Measurements from ENCODE around the gene SYCP3.
A peak's percentile ranks its signal among the peaks of the same experiment; 100 is the strongest.
"Not testable (repeated sequence)": the region's sequence is repeated elsewhere in the genome, so short reads cannot be mapped to it uniquely, and the experiment has no call there.

The SYCP3 gene

DNA sequence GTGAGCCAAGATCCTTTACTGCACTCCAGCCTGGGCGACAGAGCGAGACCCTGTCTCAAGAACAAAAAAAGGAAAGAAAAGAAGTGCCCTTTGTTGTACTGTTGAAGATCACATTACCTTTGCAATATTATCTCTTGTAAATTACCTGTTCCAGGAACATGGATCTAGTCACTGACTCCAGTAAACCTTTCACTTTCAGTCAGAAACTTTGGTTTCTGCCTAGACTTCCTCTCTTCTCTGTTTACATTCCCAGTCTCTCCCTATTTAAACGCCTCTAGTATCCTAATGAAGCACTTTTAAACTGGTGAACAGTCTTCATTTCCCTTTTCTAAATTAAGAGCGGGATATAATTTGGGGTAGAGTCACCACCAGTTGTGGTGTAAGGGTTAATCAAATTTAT, 29.0 kb downstream of the SYCP3 start:
- no peak for DNase-seq

DNA sequence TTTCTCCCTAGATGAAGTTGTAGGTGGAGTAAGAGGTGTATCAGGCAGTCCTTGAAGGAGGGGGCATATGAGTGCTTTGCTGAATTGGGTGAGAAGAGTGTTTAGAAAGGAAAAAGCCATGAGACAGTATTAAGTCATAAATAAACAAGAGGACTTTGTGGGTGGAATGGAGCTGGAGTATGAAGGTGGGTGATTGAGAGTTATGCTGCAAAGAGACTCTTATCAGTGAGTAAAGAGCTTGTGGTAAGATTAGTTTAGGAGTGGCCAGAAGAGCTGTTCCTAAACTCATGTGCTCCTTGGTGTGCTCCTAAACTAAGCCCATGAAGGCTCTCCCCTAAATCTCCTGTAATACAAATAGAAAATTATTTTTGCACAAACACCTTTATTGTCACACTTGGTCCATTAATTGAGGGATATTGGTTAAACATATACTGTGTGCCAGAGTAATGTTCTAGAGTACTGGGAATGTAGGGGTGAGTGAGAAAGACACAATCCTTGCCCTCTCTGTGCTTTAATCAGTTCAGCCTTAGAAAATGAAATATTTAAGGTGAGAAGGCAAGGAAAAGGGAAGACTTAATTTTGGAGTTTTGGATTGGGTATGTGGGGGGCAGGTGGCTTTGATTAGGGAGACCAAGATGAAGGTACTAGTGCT, 32.0 kb downstream of the SYCP3 start:
- DNase-seq, result no peak

DNA sequence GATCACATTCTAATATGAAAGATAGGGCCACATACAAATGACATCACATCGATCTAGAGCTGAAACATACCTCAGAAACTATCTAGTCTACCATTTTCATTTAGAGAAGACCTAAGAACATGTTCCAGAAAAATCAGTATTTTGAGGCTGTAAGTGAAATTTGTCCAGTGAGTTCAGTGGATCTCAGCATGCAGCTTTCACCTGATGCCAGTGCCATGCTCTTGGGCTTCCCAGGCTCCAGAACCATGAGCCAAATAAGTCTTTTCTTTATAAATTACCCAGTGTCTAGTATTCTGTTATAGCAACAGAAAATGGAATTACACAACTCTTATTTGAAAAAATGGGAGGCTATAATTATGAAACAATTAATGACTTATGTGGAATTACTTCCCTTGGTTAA, 32.9 kb downstream of the SYCP3 start:
- no peak for DNase-seq

DNA sequence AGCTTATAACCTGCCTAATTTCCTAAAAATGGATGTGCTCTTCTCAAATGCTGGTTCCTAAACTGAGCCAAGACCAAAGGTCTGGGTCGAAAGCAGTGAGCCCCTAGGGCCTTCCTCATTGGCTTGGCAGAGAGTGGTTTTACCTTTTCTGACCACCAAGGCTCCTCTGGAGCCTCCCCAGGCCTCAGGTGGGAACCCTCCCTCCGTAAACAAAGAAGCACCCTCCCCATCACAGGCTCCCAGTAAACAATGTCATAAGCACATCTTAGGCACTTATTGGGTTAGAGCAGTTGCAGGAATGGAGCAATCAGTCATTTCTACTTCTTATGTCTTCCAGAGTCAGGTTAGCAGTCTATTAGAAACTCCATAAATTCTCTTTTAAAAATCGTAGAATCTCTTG, 35.8 kb downstream of the SYCP3 start:
- no peak for DNase-seq

DNA sequence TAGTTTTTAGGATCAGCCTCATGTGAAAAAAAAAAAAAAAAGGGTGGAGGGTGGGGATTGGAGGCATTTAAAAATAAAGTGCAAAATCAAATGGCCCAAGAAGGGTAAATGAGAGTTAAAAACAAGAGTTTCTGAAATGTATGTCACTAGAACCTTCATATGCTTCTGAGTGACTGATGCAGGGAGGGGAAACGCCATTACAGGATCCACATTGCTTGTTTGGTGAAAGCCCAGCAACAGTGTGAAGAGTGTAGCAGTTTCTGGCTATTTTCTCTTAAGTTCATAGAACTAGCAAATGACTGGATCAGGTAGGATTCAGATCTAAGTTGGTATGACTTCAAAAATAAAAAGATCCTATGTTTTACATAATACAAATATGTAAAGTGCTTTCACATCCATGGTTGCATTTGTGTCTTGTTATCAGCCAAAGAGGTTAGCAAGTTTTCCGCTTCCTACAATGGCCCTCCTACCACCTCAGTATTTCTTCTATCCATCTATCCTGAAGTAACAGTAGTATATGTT, 38.9 kb downstream of the SYCP3 start:
- no peak for DNase-seq

DNA sequence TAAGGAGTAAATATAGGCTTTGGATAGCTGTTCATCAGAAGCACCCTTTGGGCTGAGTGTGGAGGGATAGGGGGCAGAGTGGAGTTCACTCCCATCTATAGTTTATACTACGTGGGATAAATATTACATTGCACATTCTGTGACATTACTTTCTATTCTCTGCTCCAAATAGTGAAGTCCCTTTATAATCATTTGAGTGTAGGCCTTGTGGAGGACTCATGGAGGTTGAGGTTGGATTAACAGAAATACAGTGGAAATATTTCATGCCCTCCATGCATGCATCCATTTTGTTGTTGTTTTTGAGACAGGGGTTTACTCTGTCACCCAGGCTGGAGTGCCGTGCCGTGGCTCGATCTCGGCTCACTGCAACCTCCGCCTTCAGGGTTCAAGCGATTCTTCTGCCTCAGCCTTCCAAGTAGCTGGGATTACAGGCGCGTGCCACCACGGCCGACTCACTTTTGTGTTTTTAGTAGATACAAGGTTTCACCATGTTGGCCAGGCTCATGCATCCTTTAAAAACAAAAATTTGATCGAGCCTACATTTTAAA, 40.4 kb downstream of the SYCP3 start:
- no peak for DNase-seq

DNA sequence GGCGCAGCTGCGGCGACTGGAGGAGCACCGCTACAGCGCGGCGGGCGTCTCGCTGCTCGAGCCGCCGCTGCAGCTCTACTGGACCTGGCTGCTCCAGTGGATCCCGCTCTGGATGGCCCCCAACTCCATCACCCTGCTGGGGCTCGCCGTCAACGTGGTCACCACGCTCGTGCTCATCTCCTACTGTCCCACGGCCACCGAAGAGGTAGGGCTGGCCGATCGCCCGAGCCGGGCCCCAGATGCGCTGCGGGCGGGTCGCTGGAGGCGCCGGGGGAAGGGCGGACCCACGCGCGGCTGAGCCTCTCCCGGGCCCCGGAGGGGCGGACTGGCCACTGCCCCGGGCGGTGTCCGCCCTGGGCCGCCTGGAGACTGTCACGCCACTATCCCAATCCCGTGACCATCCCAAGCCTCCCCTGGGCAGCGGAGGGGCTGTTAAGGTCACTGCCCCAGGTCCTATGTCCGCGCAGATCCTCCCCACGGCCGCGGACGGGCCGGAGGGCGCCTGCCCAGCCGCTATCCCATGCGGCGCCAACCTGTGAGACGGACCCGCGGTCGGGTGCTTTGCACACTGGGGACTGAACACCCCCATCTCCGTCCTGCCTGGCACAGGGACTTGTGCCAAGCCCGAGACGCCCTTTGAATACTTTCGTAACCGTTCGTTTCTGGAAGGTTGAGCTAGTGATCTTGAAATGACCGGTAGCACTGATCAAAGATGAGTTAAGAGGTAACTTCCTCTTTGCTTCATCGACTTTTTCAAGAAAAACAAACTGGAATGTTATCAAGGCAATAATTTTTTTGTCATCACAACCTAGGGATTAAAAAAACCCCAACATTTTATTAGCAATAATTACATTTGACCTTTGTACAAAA, 41.1 kb downstream of the SYCP3 start:
- DNase-seq, result no peak

DNA sequence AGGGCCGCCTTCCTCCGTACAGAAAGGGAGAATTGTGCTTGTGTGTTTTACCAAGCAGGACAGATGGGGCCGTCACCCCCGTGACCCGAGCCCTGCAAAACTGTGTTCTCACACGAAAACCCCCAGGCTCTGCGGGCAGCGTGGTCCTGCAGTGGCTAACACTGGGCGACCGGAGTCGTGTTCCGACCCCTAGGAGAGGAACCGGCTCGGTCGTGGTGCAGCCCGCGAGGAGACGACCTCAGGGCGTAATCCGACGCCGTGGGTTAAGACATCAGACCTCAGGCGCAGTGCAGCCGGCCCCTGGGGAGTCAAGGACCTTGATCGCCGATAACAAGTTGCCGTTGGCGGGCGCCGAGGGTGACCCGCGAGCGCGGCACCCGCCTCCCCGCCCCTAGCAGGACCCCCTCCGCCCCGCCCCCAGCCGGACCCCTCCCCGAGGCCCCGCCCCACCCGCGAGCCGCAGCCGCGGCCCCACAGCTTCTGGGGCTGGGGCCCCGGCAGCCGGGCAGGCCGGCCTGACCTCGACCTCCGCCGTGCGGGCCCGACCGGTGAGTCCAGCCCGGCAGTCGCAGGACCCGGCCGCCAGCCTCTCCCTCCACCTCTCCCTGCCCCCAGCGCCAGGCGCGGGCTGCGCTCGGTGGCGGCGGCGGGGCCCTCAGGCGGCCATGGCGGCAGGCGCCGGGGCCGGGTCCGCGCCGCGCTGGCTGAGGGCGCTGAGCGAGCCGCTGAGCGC, 41.9 kb downstream of the SYCP3 start, which contains the start of gene CHPT1:
Gene CHPT1, plus strand, starts transcription at position 444 of the 733 bp plus-strand sequence. Its CDS starts 222 bp downstream, at position 666.
- DNase-seq, result peak; percentile 48

DNA sequence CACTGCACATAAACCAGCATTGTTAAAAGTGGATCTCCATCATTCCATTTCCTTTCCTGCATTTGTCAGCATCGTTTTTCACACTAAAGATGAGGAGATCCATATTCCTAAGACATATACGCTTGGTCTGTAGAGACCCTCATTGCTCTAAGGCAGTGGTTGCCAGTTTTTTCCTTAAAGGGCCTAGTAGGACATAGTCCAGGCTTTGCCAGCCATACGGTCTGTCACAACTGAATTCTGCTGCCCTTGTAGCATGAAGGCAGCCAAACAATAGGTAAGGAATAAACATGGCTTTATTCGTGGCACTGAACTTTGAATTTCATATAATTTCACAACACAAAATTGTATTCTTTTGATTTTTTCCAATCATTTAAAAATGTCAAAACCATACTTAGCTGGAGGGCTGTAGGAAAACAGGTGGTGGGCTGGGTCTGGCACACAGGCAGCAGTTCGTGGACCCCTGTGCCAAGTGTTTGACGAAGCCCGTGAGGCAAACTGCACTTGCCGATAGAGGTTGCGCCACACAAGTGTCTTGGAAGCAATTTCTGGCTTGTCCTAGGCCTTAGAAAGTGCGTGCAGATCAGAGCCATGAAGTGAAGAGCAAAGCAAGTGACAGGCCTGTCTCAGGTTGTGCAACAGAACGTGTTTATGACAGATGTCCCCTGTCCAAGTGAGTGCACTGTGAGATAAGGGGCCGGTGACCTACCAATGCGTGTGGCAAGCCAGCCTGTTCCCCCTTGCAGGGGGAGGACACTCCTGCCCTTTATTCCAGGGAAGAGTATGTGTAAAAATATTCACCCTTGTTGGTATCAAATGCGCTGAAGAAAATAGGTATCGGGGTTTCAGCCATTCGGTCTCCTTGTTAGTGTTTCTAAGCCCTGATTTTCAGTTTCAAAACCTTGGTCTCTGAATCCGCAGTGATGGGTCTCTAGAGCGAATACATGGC, 42.7 kb downstream of the SYCP3 start:
- DNase-seq, result no peak

DNA sequence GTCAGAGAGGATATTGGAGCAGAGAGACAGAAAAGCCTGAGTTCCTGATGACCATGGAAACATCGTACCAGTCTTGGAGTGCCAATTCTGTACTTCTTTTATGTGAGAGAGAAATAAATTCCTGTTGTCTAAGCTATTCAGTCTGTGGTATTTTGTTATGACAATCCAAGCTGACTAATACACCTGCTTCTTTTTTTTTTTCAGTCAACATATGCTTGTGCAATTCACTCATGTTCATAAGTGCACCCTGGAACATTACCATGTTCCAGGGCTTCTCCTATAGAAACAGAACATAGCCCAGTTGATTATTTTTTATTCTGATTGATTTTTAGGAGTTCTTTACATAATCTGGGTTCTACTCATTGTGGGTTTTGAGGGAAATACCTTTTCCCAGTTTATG, 43.6 kb downstream of the SYCP3 start:
- no peak for DNase-seq

DNA sequence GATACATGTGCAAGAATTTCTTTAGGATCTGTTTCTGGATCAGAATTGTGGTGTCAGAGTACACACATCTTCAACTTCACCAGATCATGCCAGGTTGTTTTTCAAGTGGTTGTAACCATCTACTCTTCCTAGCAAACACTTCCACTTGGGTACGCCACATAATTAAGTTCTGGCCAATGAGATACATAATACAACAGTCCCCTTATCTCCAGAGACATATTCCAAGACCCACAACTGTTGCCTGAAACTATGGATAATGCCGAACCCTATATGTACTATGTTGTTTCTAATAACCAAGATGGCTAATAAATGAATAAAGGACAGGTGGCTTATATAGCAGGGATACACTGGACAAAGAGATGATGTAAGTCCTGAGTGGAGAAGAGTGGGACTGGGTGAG, 44.3 kb downstream of the SYCP3 start:
- DNase-seq, result no peak

DNA sequence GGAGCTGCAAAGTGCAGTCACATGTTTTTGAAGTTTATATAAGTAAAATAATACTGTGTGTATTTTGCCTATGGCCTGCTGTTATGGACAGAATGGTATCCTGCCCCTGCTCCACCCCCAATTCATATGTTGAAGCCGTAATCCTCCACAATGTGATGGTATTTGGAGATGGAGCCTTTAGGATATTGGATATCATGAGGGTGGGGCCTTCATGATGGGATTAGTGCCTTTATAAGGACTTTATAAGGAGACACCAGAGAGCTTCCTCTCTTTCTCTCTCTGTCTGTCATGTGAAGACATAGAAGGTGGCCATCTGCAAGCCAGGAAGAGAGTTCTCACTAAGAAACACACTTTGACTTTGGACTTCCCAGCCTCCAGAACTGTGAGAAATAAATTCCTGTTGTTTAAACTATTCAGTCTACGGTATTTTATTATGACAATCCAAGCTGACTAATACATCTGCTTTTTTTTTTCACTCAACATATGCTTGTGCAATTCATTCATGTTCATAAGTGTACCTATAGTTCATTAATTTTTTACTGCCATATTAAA, 44.9 kb downstream of the SYCP3 start:
- DNase-seq, result no peak

DNA sequence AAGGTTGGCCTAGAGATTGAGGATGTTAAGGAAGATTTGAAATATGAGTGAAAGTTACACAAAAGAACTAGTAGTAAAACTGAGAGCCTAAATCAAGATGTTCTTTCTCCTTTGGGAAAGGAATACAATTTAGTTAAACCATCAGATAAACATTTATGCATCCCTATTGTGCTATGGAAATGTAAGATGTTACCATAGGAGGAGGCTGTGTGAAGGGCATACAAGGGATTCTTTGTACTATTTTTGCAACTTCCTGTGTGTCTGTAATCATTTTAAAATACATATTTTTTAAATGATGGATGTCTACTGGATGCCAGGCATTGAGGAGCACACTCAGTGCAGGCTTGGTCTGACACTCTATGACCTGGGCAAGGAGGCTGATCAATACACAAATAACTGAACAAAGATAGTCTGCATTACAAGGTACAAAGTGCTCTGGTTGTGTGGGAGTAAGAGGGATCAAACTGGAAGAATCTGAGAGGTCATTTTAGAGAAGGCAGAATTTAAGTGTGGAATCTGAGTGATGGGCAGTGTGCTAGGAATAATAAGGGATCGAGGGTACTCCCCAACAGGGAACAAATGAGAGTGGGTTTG, 47.7 kb downstream of the SYCP3 start:
- no peak for DNase-seq

DNA sequence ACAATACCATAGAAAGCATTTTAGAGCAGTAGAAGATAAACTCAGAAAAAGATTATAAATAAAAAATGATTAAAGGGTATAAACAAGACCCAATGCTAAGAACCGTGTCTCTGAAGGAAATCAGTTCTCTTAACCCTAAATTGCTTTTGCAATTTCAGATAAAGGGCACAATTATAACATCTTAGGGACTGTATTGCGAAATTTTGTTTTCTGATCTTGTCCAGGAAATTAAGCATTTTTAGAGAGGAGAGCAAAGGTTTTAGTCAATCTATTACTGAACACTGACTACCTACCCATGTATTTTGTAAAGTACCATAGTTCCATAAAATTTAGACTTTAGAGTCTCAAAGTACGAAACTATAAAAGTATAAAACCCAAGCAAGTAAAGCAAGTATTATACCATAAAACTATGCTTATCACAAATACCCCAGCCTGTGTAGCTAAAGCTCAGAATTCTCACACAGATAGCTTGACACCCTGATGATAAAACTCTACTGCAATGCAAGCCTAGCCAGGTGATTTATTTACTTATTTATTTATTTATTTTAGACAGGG, 48.6 kb downstream of the SYCP3 start:
- DNase-seq, result no peak

DNA sequence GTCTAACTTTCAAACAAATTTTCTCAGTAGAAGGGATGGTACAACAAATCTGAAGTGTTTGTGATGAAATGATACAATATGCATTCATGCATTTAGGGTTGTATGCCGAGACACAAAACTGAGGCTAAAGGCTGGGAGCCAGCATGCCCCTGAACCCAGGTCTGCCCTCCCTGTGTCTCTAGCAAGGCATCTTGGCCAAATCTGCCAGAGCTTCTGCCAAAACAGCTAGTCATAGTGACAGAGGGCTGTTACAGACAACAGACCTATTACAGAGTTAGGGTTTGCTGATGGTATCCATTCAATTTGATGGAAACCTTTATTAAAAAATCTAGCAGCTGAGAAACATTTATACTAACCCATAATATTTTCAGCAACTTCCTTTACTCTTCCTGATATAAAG, 53.1 kb downstream of the SYCP3 start:
- no peak for DNase-seq

DNA sequence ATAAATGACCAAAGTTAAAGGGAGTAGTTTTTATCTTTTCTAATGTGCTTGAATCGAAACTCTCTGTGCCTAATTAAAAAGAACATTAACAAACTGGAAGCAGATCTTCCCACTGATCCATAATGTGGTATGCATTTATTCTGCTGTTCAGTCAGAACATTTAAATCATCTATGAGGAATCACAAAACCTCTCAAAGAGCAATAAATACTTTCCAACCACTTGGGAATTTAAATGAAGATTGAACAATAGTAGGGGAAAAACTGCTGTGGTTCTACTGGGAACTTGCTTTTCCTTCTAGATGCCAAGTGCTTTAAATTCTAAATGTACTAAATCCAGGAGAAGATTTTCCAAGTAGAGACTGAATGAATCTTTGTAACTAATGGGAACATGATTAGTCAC, 54.2 kb downstream of the SYCP3 start:
- DNase-seq, result no peak

DNA sequence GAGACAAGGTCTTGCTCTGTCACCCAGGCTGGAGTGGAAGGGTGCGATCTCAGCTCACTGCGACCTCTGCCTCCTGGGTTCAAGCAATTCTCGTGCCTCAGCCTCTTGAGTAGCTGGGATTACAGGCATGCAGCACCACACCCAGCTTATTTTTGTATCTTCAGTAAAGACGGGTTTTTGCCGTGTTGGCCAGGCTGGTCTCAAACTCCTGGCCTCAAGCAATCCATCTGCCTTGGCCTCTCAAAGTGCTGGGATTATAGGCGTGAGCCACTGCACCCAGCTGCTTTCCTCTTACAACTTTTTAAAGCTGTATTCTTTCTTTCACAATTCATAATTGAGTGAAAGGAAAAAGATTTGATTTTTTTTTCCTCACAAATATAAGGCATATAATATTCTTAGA, 57.6 kb downstream of the SYCP3 start:
- not testable (repeated sequence) for DNase-seq

DNA sequence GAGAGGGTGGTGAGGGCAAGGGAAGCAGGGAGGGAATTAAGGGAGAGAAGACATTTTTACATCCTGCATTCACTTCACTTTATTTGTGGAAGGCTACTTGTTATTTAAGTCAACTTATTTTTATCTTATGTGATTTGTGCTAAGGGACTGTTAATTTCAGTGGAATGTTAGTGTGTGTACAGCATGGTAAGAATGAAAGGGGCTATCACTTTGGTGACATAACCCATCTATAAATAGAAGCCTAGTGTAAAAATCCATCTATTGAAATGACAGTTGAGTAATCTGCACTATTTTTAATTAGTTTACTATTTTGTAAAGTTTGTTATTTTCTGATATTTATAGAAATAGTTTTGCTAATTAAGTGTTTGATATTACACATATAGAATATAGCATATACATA, 58.6 kb downstream of the SYCP3 start:
- no peak for DNase-seq

DNA sequence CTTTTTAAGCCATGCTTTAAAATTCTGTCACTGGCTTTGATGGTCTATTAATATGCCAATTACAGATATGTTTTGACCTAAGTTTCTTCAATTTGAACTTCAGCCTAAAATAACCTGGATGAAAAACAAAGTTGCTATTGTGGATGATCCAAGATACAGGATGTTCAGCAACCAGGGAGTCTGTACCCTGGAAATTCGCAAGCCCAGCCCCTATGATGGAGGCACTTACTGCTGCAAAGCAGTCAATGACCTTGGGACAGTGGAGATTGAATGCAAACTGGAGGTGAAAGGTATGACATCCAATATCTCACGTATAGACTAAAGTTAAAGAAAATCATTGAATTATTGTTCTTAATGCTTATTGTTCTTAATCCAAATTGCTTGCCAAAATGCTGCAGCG, 59.0 kb downstream of the SYCP3 start:
- DNase-seq, result no peak

Measured in central memory CD4-positive, alpha-beta T cell (primary cell).